SK-N-MC (cell line): ENCODE results near the gene ISY1.
"Not testable (repeated sequence)": the region's sequence is repeated elsewhere in the genome, so short reads cannot be mapped to it uniquely, and the experiment has no call there.

Experiments
- DNase-seq: peaks from one replicate; pipeline ENCODE4 v3.0.0-alpha.2; 2011; ENCODE audit warnings: low read depth, low spot score
- H3K27ac ChIP-seq: fragments of 200-600 bp; sonication (generic); 2 replicates; pipeline ENCODE4 v1.5.1; 2016; ENCODE audit warnings: mixed run types
- H3K36me3 ChIP-seq: fragments of 200-600 bp; sonication (generic); 2 replicates; pipeline ENCODE4 v1.6.1; 2017; ENCODE audit warnings: antibody characterized with exemption, low read length, mixed read lengths; ENCODE audit not compliant: insufficient read depth
- H3K4me3 ChIP-seq: fragments of 200-600 bp; sonication (generic); 2 replicates; pipeline ENCODE4 v1.5.1; 2016
- H3K9ac ChIP-seq: fragments of 200-600 bp; sonication (generic); 2 replicates; pipeline ENCODE4 v1.8.0; 2017; ENCODE audit warnings: mixed run types, mixed read lengths; ENCODE audit not compliant: insufficient read length
- H3K9me3 ChIP-seq: fragments of 200-600 bp; sonication (generic); 2 replicates; pipeline ENCODE4 v1.6.1; 2017; ENCODE audit warnings: low read depth, mild to moderate bottlenecking, antibody characterized with exemption, low read length, moderate library complexity, mixed read lengths
- EZH2 ChIP-seq: fragments of 200-600 bp; sonication (generic); IDR thresholded peaks from one replicate; pipeline ENCODE4 v1.6.1; 2017; ENCODE audit warnings: antibody characterized with exemption
- FOXP2 ChIP-seq: optimal IDR thresholded peaks from 2 replicates; pipeline ENCODE3; 2011; ENCODE audit warnings: mild to moderate bottlenecking, moderate library complexity; ENCODE audit not compliant: insufficient read depth; ENCODE audit errors: extremely low read length, control extremely low read depth
- POLR2AphosphoS5 ChIP-seq: IDR thresholded peaks from 2 replicates; pipeline ENCODE4 v1.6.1; 2012; ENCODE audit warnings: mild to moderate bottlenecking, low read depth, low read length, borderline replicate concordance

The ISY1 gene

DNA sequence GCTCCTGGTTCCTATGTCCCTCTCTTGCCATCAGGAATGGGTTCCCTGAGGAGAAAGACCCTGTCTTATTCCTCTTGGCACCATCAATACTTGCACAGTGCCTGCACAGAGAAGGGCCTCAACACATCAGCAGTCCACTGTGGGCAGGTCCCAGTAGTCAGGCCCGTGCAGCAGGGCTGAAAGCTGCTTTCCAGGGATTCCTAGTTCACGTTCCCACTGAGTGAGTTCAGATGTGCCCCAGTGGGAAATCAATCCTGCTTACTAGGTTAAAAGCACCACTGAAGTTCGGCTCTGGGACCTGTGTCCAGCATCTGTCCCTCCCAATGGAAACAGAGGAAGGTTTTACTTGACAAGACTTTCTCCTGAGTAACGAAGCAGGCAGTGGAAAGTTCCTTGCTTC lies 55.0 kb downstream of the ISY1 start:
- Histone ChIP-seq H3K9me3 (no peaks in the 10 kb centered on the region), H3K9ac (no peak overlapping the region), H3K27ac (no peak overlapping the region), H3K4me3 (no peak overlapping the region), H3K36me3 (no peaks in the 10 kb centered on the region)
- DNase-seq: no peak
- no peak for TF ChIP-seq POLR2AphosphoS5
- no peak for TF ChIP-seq EZH2
- no peak for TF ChIP-seq FOXP2

DNA sequence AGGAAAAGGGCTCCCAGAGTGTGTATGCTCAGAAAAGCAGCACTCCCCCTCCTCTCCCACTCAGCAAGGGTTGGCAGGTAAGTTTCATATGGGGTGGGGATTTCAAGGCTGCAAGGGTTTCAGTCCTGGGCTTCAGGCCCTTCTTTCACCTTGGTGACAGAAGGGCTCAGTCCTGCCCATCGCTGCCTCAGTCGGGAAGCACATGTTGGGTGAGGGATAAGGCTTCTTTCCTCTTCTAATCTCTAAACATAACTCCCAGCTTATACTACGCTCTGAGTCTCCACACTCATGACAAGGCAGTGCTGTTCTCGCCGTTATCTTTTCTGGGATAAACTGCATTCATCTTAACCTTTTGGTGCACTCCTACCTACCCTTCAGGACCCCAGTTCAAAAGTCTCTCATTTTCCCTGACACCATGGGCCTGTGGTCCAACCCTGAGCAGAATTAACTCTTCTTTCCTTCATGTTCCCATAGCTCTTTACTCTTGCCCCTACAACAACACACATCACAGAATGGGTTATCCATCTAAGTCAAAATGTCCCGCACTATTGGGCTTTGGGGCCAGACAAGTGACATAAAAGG lies 56.3 kb downstream of the ISY1 start:
- TF ChIP-seq FOXP2 (no peak), EZH2 (no peak), POLR2AphosphoS5 (no peak)
- Histone ChIP-seq H3K27ac (no peak overlapping the region), H3K9ac (no peak overlapping the region), H3K36me3 (no peaks in the 10 kb centered on the region), H3K9me3 (no peaks in the 10 kb centered on the region), H3K4me3 (no peak overlapping the region)
- no peak for DNase-seq

DNA sequence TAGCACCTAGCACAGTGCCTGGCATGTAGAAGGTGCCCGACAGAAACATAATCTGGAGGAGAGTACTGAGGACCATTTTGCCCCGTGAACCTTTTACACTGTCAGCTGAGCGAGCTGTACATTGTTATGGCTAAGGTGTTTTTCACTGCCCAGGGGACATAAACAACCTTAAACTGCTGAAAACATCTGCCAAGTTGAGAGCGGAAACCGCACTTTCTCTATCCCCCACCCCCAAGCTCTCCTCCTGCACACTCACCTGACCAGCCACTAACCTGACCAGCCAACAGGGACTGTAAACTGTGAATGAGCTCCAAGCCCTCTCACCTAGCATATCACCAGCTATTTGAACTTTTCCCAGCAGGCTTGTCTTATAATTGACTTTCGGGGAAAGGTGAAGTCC lies 56.8 kb downstream of the ISY1 start:
- no peak overlapping the region for H3K4me3 ChIP-seq
- no peak overlapping the region for H3K27ac ChIP-seq
- no peaks in the 10 kb centered on the region for H3K9me3 ChIP-seq
- H3K36me3 ChIP-seq: no peaks in the 10 kb centered on the region
- DNase-seq: no peak
- TF ChIP-seq FOXP2: no peak
- no peak for TF ChIP-seq POLR2AphosphoS5
- TF ChIP-seq EZH2: no peak
- H3K9ac ChIP-seq: no peak overlapping the region

DNA sequence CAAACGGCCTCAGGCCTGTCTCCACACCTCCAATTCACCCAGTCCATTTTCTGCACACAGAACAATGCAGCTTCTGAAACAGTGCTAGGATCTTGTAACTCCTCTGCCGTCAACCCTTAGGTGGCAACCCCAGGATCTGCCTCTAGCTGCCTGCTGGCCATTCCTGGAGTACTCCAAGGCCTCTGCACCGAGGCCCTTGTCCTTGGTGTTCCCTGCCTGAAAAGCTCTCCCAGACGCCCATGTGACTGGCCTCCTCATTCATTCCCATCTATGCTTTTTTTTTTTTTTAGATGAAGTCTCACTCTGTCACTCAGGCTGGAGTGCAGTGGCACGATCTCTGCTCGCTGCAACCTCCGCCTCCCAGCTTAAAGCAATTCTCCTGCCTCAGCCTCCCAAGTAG lies 57.6 kb downstream of the ISY1 start:
- Histone ChIP-seq H3K36me3 (no peaks in the 10 kb centered on the region), H3K4me3 (no peak overlapping the region), H3K9ac (no peak overlapping the region), H3K9me3 (no peaks in the 10 kb centered on the region), H3K27ac (no peak overlapping the region)
- no peak for DNase-seq
- TF ChIP-seq EZH2: no peak
- TF ChIP-seq FOXP2: no peak
- TF ChIP-seq POLR2AphosphoS5: no peak

DNA sequence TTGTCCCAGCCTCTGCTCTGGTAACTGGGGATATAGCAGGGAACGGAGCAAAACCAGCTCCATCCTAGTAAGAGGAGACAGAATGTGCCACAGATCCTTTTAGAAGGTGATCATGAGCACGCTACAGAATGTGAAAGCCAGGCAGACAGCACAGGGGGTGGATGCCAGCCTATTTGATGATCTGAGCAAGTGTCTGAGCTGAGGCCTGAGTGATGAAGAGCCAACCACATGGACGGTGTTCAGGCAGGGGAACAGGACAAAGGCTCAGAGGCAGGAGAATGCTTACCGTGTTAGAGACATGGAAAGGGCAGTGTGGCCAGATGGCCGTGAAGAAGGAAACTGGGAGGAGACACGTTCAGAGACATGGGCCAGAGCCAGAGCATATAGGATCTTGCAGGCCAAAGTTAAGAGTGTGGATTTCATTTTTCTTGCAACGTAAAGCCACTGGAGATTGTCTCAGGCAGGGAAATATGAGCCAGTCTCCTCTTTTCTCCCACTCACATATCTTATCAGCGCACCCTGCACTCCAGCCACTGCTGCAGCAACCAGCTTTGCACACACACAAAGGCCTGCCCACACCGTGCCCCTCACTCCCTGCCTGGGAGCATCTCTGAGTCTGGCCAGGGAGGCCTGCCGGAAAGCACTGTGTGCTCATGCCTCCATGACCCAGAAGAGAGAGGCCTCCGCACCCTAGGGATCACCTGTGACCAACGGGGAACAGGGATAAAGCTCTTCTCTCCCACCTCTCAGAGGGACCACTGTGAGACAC lies 59.3 kb downstream of the ISY1 start:
- Histone ChIP-seq H3K36me3 (no peaks in the 10 kb centered on the region), H3K9me3 (no peaks in the 10 kb centered on the region), H3K9ac (no peak overlapping the region), H3K4me3 (no peak overlapping the region), H3K27ac (no peak overlapping the region)
- no peak for TF ChIP-seq FOXP2
- TF ChIP-seq EZH2: no peak
- TF ChIP-seq POLR2AphosphoS5: no peak
- no peak for DNase-seq

DNA sequence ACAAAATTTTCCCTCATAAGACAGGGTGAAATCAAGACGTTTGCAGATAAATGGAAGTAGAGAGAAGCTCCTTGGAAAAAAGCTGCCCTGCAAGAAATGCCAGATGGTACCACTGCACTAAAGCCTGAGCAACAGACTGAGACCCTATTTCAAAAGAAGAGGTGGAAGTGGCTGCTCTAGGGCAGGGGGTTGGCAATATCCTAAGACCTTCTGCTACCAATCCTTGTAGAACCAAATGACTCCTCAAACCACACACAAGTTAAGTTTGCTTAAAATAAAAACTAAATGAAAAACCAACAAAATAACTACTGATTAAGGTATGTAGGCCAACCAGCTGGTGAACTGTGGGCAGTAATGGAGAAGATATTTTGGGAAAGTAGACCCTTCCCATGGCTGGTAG lies 60.6 kb downstream of the ISY1 start:
- Histone ChIP-seq H3K9ac (no peak overlapping the region), H3K4me3 (no peak overlapping the region), H3K9me3 (no peaks in the 10 kb centered on the region), H3K27ac (no peak overlapping the region), H3K36me3 (no peaks in the 10 kb centered on the region)
- TF ChIP-seq EZH2 (no peak), POLR2AphosphoS5 (no peak), FOXP2 (no peak)
- no peak for DNase-seq

DNA sequence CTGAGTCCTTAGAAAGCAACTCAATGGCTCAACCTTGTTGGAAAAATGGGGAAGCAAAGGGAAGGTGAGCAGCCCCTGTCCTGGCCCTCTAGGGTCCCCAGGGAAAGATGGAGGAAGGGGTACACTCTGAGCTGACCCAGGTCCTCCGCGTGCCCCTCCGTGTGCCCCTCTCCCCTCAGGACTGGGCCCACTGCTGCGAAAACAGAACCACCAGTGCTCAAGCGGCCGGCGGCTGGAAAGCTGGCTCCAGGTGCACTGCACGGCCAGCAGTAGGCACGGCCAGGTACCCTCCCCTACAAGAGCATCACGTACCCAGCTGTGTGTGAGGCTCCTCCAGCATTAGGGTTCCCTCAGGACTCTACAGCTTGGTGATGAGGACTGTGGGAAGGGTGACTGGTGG lies 65.6 kb downstream of the ISY1 start:
- no peak for DNase-seq
- Histone ChIP-seq H3K9ac (no peak overlapping the region), H3K27ac (no peak overlapping the region), H3K4me3 (no peak overlapping the region), H3K9me3 (no peaks in the 10 kb centered on the region), H3K36me3 (no peaks in the 10 kb centered on the region)
- TF ChIP-seq FOXP2: no peak
- no peak for TF ChIP-seq POLR2AphosphoS5
- TF ChIP-seq EZH2: no peak

DNA sequence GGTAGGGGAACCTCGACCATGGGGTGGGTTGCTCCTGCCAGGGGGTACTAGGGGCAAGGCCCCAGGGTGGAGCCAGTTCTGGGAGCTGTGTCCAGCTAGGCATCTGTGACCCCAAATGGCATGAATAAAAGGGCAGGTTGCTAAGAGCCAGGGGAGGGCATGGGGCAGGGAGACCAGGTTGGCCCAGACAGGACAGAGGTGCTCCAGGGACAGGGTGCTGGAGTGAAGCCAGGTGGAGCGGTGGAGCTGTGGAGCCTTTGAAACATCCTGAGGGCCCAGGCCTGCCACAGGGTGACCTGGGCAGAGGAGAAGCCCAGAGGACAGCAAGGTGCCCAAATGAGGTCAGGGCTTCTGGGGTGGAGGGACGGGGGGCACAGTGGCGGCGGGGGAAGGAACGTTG lies 72.6 kb downstream of the ISY1 start:
- not testable (repeated sequence) for DNase-seq, H3K9ac ChIP-seq, H3K4me3 ChIP-seq, H3K9me3 ChIP-seq, H3K36me3 ChIP-seq, H3K27ac ChIP-seq

DNA sequence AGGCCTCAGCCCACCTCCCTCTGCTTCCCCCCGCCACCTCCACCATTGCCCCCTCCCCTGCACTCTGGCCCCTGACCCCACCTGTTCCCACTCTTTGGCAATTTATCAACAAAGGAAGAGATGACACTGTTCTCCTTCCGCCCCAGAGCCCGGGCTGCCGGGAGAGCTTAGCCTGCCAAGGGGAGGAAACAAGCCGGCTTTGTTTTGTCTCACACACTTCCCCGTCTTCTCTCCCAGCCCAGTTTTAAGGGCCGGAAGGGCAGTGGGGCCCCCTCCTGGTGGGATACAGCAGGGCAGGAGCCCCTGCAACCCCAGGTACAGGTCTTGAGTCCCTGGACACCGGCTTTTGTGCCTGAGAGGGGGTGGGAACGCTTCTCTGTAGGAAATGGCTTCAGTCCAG lies 73.0 kb downstream of the ISY1 start:
- not testable (repeated sequence) for DNase-seq, H3K27ac ChIP-seq, H3K9ac ChIP-seq, H3K36me3 ChIP-seq, H3K9me3 ChIP-seq, H3K4me3 ChIP-seq
